ENCODE data around the gene ACBD6.
"Not testable (repeated sequence)": the region's sequence is repeated elsewhere in the genome, so short reads cannot be mapped to it uniquely, and the experiment has no call there.

The ACBD6 gene

DNA sequence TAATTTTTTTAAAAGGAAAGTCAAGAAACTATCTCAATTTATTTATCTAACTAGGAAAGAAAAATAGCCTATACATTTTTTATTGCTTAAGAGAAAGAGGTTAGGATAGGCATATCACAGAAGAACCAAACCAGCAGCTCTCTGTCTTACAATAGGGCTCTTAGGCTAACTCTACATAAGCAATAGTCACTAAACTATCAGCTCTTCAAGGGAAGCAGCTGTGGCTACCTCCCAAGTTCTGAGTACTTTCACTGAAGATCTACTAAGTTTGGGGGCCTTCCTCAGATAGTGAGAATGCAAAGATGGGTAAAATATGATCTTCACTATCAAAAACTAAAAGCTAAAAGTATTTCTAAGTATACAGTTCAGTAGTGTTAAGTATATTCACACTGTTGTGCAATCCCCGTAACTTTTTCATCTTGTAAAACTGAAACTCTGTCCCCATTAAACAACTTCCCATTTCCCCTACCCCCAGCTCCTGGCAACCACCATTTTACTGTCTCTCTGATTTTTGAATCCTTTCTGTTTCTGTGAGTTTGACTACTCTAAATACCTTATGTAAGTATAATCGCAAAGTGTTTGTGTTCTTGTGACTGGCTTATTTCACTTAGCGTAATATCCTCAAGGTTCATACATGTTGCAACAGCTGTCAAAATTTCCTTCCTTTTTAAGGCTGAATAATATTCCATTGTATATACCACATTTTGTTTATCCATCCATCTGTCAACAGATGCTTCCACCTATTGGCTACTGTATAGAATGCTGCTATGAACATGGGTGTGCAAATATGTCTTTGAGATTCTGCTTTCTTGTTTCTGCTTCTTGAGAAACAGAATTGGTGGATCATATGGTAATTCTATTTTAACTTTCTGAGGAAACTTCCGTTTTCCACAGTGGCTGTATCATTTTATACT is 73.3 kb downstream of the ACBD6 start:
- Histone ChIP-seq H3K27me3 (no peaks in the 10 kb centered on the region), H4K20me1 (peaks cover 37% of the 10 kb centered on the region), H3K27ac (no peak overlapping the region), H3K4me3 (no peak overlapping the region), H3K36me3 (peaks cover 12% of the 10 kb centered on the region), H3K9me3 (peaks cover 5% of the 10 kb centered on the region), H3K4me1 (peaks cover 21% of the 10 kb centered on the region), H3K9ac (no peak overlapping the region), H3K4me2 (no peak overlapping the region)
- TF ChIP-seq Cebpa-rat (IDR thresholded peaks at IDR 0.05), result no peak; the same call in 1 of the 2 replicates

DNA sequence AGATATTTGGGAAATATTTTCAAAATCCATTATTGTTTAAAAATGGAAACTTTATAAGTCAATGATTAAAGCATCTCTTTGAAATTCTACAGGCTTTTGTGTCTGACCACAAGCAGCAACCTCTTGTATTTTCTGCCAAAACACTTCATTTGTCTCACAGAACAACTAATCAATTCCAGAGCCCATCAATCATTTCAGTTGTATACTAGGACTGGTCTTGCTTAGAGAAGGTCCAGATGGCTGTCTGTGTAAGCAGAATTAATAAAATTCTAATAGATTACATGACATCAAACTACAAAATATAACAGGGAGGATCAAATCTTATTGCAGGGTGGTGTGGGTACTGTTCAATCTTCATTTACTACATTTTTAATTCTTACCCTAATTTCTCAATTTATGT is 76.4 kb downstream of the ACBD6 start:
- peaks cover 31% of the 10 kb centered on the region for H4K20me1 ChIP-seq
- H3K4me3 ChIP-seq, result no peak overlapping the region
- H3K4me2 ChIP-seq, result no peak overlapping the region
- peaks cover 21% of the 10 kb centered on the region for H3K4me1 ChIP-seq
- H3K9ac ChIP-seq, result no peak overlapping the region
- no peak overlapping the region for H3K27ac ChIP-seq
- peaks cover 19% of the 10 kb centered on the region for H3K9me3 ChIP-seq
- H3K36me3 ChIP-seq, result peaks cover 26% of the 10 kb centered on the region
- no peak for TF ChIP-seq Cebpa-rat (IDR thresholded peaks at IDR 0.05)
- no peaks in the 10 kb centered on the region for H3K27me3 ChIP-seq

DNA sequence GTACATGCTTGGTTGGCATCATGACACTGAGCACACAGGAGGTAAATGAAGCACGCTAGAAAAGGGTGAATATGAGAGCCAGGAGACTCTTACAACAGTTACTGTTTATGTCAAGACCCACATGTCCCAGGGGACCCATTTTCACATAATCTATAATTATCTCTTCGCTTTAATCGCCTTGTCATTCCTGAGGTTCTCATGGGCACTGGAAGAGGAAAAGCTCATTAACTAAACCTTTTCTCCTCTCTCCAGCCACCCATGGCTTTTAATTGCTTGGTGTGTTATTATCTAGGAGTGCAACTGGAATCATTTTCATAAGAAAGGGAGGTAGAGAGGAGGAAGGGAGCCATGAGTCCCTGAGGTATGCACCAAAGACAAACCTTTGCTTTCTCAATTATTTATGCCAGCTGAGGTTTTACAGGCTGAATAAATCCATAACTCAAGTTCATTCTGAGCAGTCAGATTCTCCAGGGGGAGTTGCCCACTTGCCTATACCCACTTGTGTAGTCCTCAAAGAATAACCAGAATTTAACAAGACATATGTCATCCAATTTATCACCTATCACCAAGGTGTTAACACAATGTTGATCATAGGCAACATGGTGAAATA is 77.4 kb downstream of the ACBD6 start:
- Histone ChIP-seq H3K9ac (peak overlapping the region; percentile 1; the same call in 1 of the 2 replicates), H3K27me3 (no peaks in the 10 kb centered on the region), H3K9me3 (peaks cover 21% of the 10 kb centered on the region), H3K36me3 (peaks cover 36% of the 10 kb centered on the region), H4K20me1 (peaks cover 28% of the 10 kb centered on the region), H3K4me1 (peaks cover 21% of the 10 kb centered on the region), H3K27ac (0 out of 2 replicates have a peak overlapping the region, but pooled peaks have one; percentile 13), H3K4me3 (no peak overlapping the region), H3K4me2 (peak overlapping the region; percentile 59)
- no peak for TF ChIP-seq Cebpa-rat (IDR thresholded peaks at IDR 0.05)

DNA sequence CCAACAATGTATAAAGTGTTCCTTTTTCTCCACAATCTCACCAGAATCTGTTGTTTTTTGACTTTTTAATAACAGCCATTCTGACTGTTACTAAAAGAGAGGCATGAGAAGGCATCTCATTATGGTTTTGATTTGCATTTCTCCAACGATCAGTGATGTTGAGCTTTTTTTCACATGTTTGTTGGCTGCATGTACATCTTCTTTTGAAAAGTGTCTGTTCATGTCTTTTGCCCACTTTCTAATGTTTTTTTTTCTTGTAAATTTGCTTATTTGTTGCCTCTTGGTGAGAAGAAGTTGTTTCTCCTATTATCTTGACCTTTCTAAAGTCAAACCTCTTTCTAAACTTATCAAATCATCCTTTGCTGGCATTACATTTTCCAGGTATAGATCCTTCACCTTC is 80.8 kb downstream of the ACBD6 start:
- no peak overlapping the region for H3K27ac ChIP-seq
- no peaks in the 10 kb centered on the region for H3K27me3 ChIP-seq
- H3K9ac ChIP-seq, result no peak overlapping the region
- H3K4me2 ChIP-seq, result no peak overlapping the region
- H3K36me3 ChIP-seq, result peaks cover 37% of the 10 kb centered on the region
- no peak for TF ChIP-seq Cebpa-rat (IDR thresholded peaks at IDR 0.05)
- H3K9me3 ChIP-seq, result peaks cover 21% of the 10 kb centered on the region
- H3K4me3 ChIP-seq, result no peak overlapping the region
- peaks cover 21% of the 10 kb centered on the region for H3K4me1 ChIP-seq
- peaks cover 26% of the 10 kb centered on the region for H4K20me1 ChIP-seq

DNA sequence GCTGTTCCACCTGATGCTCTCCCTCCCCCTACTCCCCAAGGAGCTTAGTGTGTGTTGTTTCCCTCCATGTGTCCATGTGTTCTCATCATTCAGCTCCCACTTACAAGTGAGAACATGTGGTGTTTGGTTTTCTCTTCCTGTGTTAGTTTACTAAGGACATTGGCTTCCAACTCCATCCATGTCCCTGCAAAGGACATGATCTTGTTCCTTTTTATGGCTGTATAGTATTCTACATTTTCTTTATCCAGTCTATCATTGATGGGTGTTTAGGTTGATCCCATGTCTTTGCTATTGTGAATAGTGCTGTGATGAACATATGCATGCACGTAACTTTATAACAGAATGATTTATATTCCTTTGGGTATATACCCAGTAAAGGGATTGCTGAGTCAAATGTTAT is 81.2 kb downstream of the ACBD6 start:
- peaks cover 37% of the 10 kb centered on the region for H3K36me3 ChIP-seq
- H4K20me1 ChIP-seq, result peaks cover 22% of the 10 kb centered on the region
- not testable (repeated sequence) for H3K27me3 ChIP-seq, H3K27ac ChIP-seq, H3K4me2 ChIP-seq, H3K4me3 ChIP-seq, H3K9ac ChIP-seq
- peaks cover 20% of the 10 kb centered on the region for H3K4me1 ChIP-seq
- H3K9me3 ChIP-seq, result peaks cover 21% of the 10 kb centered on the region

DNA sequence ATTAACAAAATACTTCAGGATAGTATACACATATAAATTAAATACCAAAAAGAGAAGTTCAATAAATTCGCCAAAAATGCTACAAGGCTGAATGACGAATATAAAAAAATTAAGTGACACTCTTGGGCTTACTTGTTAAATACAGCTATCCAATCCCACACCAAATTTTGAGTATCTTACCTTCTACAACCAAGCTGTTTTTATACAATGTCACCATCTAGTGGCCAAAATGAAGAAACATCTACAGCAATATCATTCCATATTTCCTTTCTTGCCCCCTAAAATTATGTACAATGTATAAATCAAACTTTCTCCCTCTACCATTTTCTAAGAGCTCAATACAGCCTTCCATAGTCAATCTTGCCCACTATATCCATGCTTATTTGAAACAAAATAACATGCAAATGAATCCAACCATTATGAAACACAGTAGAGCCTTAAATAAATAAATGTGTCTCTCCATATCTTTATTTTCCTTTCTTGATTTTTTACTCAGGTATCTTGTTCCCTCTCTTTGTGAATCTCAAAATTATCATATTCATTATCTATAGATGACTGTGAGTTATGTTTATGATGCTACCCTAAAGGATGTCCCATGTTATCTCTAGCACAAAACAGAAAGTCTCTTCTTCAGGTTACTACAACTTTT is 86.3 kb downstream of the ACBD6 start:
- Histone ChIP-seq H3K36me3 (peaks cover 45% of the 10 kb centered on the region), H3K9ac (no peak overlapping the region), H3K4me2 (no peak overlapping the region), H3K4me3 (no peak overlapping the region), H3K4me1 (no peaks in the 10 kb centered on the region), H3K27ac (no peak overlapping the region), H3K27me3 (no peaks in the 10 kb centered on the region), H4K20me1 (no peaks in the 10 kb centered on the region), H3K9me3 (peaks cover 8% of the 10 kb centered on the region; the same call in 1 of the 2 replicates)
- TF ChIP-seq Cebpa-rat (IDR thresholded peaks at IDR 0.05), result no peak

DNA sequence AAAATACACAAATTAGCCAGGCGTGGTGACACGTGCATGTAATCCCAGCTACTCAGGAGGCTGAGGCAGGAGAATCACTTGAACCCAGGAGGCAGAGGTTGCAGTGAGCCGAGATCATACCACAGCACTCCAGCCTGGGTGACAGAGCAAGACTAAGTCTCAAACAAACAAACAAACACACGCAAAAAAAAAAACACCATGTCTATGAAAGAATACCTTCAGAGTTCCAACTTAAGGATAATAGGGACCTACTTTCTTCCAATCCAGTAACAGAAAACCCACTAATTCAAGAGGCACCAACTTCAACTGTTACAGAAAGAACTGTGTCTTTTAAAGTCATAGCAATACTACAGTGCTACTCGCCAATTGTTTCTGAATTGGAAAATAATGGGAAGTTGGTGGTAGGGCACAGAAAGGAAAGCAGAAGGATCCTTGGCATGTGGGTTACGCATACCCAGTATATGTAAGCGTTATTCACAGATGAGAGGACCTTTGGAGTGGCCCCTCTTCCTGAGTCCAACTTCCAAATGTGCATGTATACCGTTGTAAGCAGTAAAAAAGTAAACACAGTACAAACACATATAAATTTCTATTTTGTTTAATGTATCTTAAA is 87.0 kb downstream of the ACBD6 start:
- Histone ChIP-seq H3K27me3 (no peaks in the 10 kb centered on the region), H4K20me1 (no peaks in the 10 kb centered on the region), H3K4me2 (no peak overlapping the region), H3K27ac (no peak overlapping the region), H3K36me3 (peaks cover 45% of the 10 kb centered on the region), H3K4me3 (no peak overlapping the region), H3K9ac (no peak overlapping the region), H3K9me3 (peaks cover 4% of the 10 kb centered on the region; the same call in 1 of the 2 replicates), H3K4me1 (no peaks in the 10 kb centered on the region)
- no peak for TF ChIP-seq Cebpa-rat (IDR thresholded peaks at IDR 0.05)

DNA sequence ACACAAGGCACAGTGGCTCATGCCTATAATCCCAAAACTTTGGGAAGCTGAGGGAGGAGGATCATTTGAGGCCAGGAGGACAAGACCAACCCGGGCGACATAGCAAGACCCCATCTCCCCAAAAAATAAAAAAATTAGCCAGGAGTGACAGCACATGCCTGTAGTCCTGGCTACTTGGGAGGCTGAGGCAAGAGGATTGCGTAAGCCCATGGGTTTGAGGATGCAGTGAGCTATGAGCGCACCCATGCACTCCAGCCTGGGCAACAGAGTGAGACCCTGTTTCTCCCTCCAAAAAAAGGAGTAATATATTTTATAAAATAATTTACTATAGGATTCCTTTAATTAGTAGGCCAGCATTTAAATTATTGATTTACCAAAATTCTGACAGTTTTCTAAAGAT is 89.8 kb downstream of the ACBD6 start:
- Histone ChIP-seq H3K27ac (no peak overlapping the region), H3K4me2 (no peak overlapping the region), H3K9me3 (peaks cover 7% of the 10 kb centered on the region), H3K9ac (no peak overlapping the region), H3K4me3 (no peak overlapping the region), H3K4me1 (no peaks in the 10 kb centered on the region), H3K27me3 (no peaks in the 10 kb centered on the region), H4K20me1 (0 out of 2 replicates have a peak, but pooled peaks cover 6% of the 10 kb centered on the region), H3K36me3 (peaks cover 56% of the 10 kb centered on the region)
- TF ChIP-seq Cebpa-rat (IDR thresholded peaks at IDR 0.05), result peak; percentile 52

DNA sequence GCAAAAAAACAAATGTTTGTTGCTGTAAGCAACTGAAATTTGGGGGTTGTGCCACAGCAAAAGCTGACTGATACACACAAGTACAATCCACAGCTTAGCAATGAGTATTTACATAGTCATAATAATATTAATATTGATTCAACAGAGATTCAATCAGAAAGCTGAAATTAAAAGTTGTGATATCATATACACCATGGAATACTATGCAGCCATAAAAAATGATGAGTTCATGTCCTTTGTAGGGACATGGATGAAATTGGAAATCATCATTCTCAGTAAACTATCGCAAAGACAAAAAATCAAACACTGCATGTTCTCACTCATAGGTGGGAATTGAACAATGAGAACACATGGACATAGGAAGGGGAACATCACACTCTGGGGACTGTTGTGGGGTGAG is 94.2 kb downstream of the ACBD6 start:
- H3K4me3 ChIP-seq, H4K20me1 ChIP-seq, H3K27me3 ChIP-seq, H3K27ac ChIP-seq, H3K4me1 ChIP-seq, H3K9me3 ChIP-seq, H3K4me2 ChIP-seq, H3K9ac ChIP-seq: not testable (repeated sequence)
- peaks cover 60% of the 10 kb centered on the region for H3K36me3 ChIP-seq
